Measurements from ENCODE around the gene MUSTN1.

- TF ChIP-seq CTCF (IDR thresholded peaks at IDR 0.05): no peak
- no peak for TF ChIP-seq RAD21 (conservative IDR thresholded peaks at IDR 0.05 in 1 of 2, IDR thresholded peaks at IDR 0.05 in 1 of 2)
- TF ChIP-seq KDM1A (IDR thresholded peaks at IDR 0.05; ENCODE audit: low read depth): no peak
- no peak for TF ChIP-seq POLR2A (IDR thresholded peaks at IDR 0.05; ENCODE audit: low read length)
- no peak for TF ChIP-seq USF2 (IDR thresholded peaks at IDR 0.05)
- TF ChIP-seq CBX2 (IDR thresholded peaks at IDR 0.05; ENCODE audit: borderline replicate concordance, low read depth): no peak
- no peak for TF ChIP-seq RNF2 (IDR thresholded peaks at IDR 0.05; ENCODE audit: borderline replicate concordance, low read depth)
- no peak for TF ChIP-seq MYC (IDR thresholded peaks at IDR 0.05; ENCODE audit: borderline replicate concordance, low read length)
- no peak for TF ChIP-seq REST (IDR thresholded peaks at IDR 0.05)
- TF ChIP-seq CBX8 (IDR thresholded peaks at IDR 0.05): no peak
- no peak for TF ChIP-seq ZNF302 (CRISPR knock-in tag; IDR thresholded peaks at IDR 0.05)
- TF ChIP-seq EP300 (IDR thresholded peaks at IDR 0.05): no peak
- no peak for TF ChIP-seq ZC3H11A (IDR thresholded peaks at IDR 0.05)
These were observed 2.2 kb upstream of the MUSTN1 start for GRCh38 chr3:52836986-52837385.
